Measurements from ENCODE around the gene PICK1.
"Not testable (repeated sequence)": the region's sequence is repeated elsewhere in the genome, so short reads cannot be mapped to it uniquely, and the experiment has no call there.

PICK1 gene

DNA sequence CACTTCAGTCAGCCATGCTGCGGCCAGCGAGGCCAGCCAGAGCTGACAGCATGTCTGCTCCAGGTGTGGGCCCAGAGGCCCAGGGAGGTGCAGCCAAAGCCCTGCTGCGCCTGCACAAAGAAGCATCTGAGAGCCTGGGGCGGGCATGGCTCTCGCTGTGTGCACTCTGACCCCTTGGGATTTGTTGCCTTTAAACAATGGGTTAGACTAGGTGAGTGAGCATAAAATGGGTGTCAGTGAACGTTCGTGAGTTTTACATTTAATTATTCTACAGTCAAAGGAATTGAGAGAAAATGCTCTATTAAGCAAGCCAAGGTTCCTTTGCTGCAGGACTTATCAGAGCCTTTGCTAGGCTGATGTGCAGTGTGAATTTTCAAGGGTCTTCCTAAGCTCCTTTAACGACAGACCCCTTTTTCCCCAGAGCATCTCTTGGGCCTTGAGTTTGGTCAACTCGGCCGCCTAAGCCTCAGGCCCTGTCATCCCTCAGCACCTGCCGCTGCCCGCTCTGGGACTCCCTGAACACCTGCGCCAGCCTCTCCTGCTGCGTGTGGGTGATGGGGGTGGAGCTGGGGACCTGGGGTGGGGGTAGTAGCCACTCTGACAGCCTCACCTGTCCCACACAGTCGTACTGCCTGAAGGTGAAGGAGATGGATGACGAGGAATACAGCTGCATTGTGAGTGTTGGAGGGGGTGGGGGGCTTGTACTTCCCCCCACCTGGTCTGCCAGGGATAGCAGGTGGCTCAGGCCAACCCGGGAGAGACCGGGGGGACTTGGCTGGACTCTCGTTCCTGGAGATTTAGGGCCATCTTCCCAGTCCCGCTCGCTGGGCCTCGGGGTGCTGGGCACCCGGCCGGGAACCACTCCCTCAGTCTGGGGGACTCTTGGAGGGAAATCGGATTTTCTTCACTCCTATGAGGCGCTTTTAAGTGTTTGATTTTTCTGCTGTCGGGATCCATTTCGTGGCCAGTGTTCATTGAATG is 16.2 kb downstream of the PICK1 start:
- Mint-ChIP-seq H3K36me3 (ENCODE audit: low read depth) (peaks cover 54% of the 10 kb centered on the region), H3K27me3 (no peaks in the 10 kb centered on the region), H3K4me3 (no peak overlapping the region), H3K4me1 (ENCODE audit: low read depth) (no peaks in the 10 kb centered on the region), H3K9me3 (no peaks in the 10 kb centered on the region), H3K27ac (no peak overlapping the region)
- DNase-seq: no peak

DNA sequence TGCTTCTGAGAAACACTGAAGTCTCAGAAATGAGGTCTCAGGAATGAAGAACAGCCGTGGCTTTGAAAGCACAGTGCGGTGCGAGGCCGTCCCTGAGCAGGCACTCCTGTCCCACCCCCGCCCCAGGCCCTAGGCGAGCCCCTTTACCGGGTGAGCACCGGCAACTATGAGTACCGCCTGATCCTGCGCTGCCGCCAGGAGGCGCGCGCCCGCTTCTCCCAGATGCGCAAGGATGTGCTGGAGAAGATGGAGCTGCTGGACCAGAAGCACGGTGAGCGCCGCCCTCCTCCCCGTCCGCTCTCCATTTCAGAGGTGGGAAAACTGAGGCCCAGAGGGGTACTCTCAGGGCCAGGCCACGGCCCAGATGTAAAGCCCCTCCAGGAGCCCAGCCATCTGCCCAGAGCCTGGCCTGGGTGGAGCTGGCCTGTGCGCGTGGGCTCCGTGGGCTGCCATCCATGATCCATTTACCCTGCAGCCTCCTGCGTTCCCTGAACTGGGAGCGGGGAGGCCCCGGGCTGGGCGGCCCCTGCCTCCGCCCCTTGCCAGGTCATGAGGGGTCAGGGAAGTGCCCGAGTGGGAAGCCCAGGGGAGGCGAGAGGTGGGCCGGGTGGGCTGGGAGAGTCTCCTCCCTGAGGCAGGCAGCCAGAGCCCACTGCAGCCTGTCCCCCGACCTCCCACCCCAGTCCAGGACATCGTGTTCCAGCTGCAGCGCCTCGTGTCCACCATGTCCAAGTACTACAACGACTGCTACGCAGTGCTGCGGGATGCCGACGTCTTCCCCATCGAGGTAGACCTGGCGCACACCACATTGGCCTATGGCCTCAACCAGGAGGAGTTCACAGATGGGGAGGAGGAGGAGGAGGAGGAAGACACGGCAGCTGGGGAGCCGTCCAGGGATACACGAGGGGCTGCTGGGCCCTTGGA is 17.2 kb downstream of the PICK1 start:
- peaks cover 52% of the 10 kb centered on the region for H3K36me3 Mint-ChIP-seq (ENCODE audit: low read depth)
- H3K4me3 Mint-ChIP-seq: no peak overlapping the region
- H3K4me1 Mint-ChIP-seq (ENCODE audit: low read depth): no peaks in the 10 kb centered on the region
- H3K9me3 Mint-ChIP-seq: no peaks in the 10 kb centered on the region
- no peak for DNase-seq
- peaks cover under 1% of the 10 kb centered on the region for H3K27me3 Mint-ChIP-seq
- no peak overlapping the region for H3K27ac Mint-ChIP-seq

DNA sequence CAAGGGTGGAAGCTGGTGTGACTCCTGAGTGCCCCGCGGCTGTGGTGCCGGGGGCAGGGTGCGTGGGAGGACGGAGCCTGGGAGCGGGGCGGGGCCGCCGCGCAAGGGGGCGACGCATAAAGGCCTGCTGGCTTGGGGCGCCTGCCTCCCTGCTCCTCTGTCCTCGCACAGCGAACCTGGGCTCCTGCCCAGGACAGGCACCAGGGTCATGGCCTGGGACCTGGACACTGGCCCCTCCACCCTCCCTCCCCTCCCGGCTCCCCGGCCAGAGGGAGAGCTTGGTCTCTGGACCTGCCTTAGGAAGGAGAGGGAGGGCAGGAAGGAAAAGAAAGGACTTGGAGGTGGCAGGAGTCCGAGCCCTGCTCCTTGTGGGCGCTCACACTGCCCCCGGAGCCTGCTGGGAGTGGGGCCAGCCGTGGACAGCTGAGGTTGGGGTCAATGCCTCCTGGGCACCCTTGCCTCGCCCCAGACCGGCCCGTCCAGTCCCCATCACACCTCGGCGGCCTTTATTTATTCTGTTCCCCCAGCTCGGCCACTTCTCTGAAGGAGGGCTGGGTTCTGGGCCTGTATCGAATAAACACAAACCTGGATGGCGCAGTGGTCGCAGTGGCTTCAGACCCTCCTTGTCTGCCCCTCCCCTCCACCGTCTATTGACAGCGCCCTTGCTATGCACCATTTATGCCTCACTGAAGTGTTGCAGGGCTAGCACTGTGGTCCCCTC is 18.1 kb downstream of the PICK1 start:
- H3K27me3 Mint-ChIP-seq: peaks cover 8% of the 10 kb centered on the region
- no peak overlapping the region for H3K27ac Mint-ChIP-seq
- peaks cover 44% of the 10 kb centered on the region for H3K36me3 Mint-ChIP-seq (ENCODE audit: low read depth)
- DNase-seq: no peak
- no peaks in the 10 kb centered on the region for H3K4me1 Mint-ChIP-seq (ENCODE audit: low read depth)
- H3K9me3 Mint-ChIP-seq: no peaks in the 10 kb centered on the region
- no peak overlapping the region for H3K4me3 Mint-ChIP-seq

DNA sequence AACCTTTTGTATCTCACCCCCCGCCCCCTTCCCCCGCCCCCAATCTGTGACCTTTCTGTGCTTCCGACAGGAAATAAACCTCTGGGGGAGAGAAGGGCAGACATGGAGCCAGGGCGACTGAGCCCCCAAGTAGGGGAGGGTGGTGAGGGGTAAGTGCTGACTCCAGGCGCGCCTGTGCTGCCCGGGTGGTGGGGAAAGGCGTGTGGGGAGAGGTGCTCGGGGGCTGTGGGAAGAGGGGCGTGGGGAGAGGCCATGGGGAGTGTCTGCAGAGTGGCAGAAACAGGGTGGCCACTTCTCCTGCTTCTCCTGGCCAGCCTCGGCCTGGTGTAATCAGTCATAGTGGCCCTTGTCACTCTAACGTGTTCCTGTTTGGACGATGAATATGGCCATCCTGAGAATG is 18.8 kb downstream of the PICK1 start:
- Mint-ChIP-seq H3K9me3 (no peaks in the 10 kb centered on the region), H3K27ac (no peak overlapping the region), H3K27me3 (peaks cover 14% of the 10 kb centered on the region), H3K36me3 (ENCODE audit: low read depth) (peaks cover 38% of the 10 kb centered on the region), H3K4me3 (no peak overlapping the region), H3K4me1 (ENCODE audit: low read depth) (no peaks in the 10 kb centered on the region)
- no peak for DNase-seq

DNA sequence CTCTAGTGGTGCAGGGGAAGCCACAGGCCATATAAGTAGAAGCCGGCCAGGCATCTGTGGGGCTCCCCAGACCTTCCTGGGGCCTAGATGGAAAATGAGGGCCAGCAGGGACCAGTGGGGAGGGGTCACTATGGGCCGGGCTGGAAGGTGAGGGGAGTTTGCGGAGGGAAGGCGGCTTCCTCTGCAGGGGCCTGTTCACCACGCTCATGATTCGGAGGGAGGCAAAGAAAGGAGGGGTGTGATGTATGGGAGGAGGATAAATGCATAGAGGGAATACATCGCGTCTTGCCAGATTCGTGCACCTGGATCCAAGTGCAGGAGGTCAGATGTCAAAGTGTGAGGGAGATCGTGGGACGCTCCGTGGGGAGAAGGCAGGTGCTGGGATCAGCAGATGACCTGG is 19.9 kb downstream of the PICK1 start:
- peaks cover 20% of the 10 kb centered on the region for H3K27me3 Mint-ChIP-seq

DNA sequence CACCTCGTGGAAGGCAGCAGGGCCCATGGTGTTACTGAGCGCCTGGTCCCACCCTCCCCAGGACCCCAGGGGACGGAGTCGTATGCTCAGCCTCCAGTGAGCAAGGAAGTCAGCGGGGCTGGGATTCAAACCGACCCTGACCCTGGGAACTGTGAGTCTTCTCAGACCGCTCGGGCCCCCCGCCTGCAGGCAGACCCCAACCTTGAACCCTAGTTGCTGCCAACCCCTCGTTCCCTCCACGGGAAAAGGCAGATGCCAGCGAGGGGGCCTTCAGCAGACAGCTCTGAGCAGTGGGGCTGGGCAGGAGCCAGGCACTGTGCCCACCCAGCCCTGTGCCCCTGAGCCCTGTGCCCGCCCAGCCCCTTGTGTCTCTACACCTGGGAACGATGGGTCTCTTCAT is 20.4 kb downstream of the PICK1 start:
- Mint-ChIP-seq H3K9me3 (no peaks in the 10 kb centered on the region), H3K4me3 (no peak overlapping the region)

More for the DNA sequence above, 19.9 kb downstream of the PICK1 start:
- H3K36me3 Mint-ChIP-seq (ENCODE audit: low read depth): peaks cover 27% of the 10 kb centered on the region
- no peaks in the 10 kb centered on the region for H3K9me3 Mint-ChIP-seq
- no peak overlapping the region for H3K4me3 Mint-ChIP-seq
- H3K27ac Mint-ChIP-seq: no peak overlapping the region
- peaks cover 3% of the 10 kb centered on the region for H3K4me1 Mint-ChIP-seq (ENCODE audit: low read depth)
- no peak for DNase-seq

DNA sequence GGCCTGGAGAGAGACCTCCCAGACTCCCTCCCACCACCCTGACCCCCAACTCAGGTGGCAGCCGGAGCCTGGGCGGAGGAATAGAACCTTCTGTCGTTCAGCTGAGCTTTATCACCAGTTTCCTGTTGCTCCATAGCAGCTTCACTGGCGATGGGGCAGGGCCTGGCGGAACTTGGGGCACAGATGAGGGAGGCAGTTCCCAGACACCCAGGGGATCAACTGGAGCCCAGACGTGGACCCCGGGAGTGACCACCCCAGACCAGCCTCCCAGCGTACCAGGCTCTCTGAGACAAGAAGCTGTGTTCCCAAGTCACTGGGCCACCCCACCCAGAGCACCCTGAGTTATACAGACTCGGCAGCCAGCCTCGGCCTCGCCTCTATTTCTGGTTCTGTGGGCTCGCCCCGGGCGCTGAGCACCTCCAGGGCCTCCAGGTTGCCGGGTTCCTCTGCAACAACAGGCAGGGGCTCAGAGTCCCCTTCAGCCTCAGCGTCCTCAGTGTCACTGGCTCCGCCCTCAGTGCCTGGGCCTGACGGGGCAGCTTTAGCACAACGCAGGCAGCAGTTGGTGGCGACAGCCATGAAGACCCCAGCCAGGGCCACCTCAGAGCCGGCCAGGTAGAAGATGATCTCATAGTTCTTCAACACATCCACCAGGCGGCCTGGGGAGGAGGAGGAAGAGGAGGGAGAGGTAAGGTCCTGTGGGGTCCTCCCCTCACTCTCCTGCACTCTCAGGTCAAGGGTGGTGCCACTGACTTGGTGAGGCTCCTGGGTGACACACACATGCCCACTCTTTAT is 21.0 kb downstream of the PICK1 start:
- peaks cover 3% of the 10 kb centered on the region for H3K4me1 Mint-ChIP-seq (ENCODE audit: low read depth)
- H3K9me3 Mint-ChIP-seq: no peaks in the 10 kb centered on the region
- no peak overlapping the region for H3K4me3 Mint-ChIP-seq
- peaks cover 15% of the 10 kb centered on the region for H3K36me3 Mint-ChIP-seq (ENCODE audit: low read depth)
- H3K27ac Mint-ChIP-seq: no peak overlapping the region
- H3K27me3 Mint-ChIP-seq: peaks cover 29% of the 10 kb centered on the region
- DNase-seq: no peak

More for the DNA sequence above, 20.4 kb downstream of the PICK1 start:
- Mint-ChIP-seq H3K4me1 (ENCODE audit: low read depth) (peaks cover 3% of the 10 kb centered on the region), H3K27me3 (peaks cover 24% of the 10 kb centered on the region), H3K36me3 (ENCODE audit: low read depth) (peaks cover 22% of the 10 kb centered on the region), H3K27ac (no peak overlapping the region)
- no peak for DNase-seq

DNA sequence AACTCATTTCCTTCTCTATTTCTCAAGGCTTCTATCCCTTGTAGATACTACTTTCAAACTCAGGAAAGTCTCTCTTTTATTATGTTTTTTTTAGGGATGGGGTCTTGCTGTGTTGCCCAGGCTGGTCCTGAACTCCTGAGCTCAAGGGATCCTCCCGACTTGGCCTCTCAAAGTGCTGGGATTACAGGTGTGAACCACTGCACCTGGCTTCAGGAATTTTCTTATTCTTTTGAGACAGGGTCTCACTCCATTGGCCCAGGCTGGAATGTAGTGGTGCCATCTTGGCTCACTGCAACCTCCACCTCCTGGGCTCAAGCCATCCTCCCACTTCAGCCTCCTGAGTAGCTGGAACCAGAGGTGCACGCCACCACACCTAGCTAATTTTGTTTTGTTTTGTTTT is 22.0 kb downstream of the PICK1 start:
- H3K27me3 Mint-ChIP-seq: peaks cover 32% of the 10 kb centered on the region
- not testable (repeated sequence) for H3K27ac Mint-ChIP-seq; DNase-seq; H3K36me3 Mint-ChIP-seq (ENCODE audit: low read depth); H3K4me3 Mint-ChIP-seq; H3K4me1 Mint-ChIP-seq (ENCODE audit: low read depth); H3K9me3 Mint-ChIP-seq

DNA sequence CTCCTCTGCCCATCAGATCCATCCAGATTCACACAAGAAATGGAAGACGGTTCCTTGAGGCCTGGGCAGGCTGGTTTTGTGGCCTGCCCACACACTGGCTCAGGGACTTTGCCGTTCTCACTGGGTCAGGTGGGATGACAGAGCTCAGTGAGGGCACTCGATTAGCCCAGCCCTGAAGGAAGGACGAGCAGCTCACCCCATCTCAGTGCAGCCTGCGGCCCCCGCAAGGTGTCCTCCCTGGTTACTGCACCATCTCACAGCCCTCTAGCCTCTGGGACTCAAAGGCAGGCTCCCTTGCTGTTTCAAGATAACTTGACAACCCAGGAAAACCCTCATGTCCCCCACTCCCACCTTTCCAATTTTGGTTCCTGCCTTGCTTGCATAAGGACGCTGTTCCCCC is 22.6 kb downstream of the PICK1 start:
- DNase-seq: no peak
- Mint-ChIP-seq H3K9me3 (no peaks in the 10 kb centered on the region), H3K27me3 (peaks cover 32% of the 10 kb centered on the region), H3K4me3 (no peak overlapping the region), H3K36me3 (ENCODE audit: low read depth) (peaks cover 4% of the 10 kb centered on the region), H3K4me1 (ENCODE audit: low read depth) (peaks cover 3% of the 10 kb centered on the region), H3K27ac (no peak overlapping the region)

DNA sequence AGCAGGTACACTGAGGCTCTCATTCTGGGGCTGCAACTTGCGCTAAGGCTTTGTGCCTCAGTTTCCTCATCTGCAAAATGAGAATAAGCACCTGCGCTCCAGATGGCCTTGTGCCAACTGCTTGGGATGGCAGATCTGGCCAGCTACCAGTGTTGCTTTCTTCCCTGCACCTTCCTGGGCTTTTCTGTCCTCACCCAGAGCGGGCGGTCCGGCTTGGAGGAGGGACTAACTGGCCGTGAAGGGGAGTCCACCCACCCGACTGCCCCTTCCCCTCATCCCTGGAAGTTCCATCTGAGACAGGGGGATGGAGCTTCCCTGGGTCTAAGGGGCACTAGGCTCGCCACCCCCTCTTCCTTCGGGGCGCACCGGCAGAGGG is 23.3 kb downstream of the PICK1 start:
- peaks cover 3% of the 10 kb centered on the region for H3K4me1 Mint-ChIP-seq (ENCODE audit: low read depth)
- no peak overlapping the region for H3K4me3 Mint-ChIP-seq
- H3K9me3 Mint-ChIP-seq: no peaks in the 10 kb centered on the region
- DNase-seq: no peak
- H3K27ac Mint-ChIP-seq: no peak overlapping the region
- peaks cover 4% of the 10 kb centered on the region for H3K36me3 Mint-ChIP-seq (ENCODE audit: low read depth)
- peaks cover 32% of the 10 kb centered on the region for H3K27me3 Mint-ChIP-seq

DNA sequence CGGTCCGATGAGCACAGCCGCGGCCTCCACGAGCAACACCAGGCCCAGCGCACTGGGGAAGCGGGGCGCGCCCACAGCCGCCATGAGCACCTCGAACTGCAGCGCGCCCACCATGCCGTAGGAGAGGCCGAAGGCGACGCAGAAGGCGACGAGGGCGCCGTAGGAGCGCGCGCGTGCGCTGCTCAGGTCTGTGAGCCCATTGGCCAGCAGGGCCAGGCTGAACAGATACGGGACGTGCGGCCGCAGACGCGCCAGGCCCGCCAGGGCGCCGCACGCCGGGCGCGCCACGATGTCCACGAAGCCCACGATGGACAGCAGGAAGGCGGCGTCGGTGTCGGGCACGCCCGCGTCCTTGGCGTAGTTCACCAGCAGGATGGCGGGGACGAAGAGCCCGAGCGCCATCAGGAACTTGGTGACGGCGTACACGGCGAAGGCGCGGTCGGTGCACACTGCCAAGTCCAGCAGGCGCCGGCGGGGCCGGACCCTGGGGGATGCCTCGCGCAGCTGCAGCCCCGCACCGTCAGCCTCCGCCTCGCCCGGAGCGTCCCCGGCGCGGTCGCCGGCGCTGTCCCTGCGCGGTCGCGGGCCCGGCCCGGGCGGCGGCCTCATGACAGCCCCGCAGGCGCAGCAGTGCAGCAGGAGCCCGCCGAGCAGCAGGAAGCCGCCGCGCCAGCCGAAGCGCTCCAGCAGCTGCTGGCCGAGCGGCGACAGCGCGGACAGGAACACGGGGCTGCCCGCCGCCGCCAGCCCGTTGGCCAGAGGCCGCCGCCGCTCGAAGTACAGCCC is 23.8 kb downstream of the PICK1 start:
- Mint-ChIP-seq H3K36me3 (ENCODE audit: low read depth) (peaks cover under 1% of the 10 kb centered on the region), H3K9me3 (no peaks in the 10 kb centered on the region), H3K4me1 (ENCODE audit: low read depth) (peaks cover 3% of the 10 kb centered on the region), H3K27ac (no peak overlapping the region), H3K27me3 (peaks cover 32% of the 10 kb centered on the region), H3K4me3 (no peak overlapping the region)
- DNase-seq: peak; percentile 49

DNA sequence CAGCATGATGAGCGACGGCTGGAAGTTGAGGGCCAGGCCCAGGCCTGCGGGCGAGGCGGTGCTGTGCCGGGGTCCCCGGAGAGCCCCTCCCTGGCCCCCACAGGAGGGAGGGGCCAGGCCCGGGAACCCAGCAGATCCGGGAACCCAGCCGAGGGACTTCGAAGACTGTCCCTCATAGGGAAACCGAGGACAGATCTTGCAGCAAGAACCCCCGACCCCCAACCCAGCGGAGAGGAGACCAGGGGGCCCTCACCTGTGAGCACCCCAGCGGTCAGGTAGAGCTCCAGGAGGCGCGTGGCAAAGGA is 24.4 kb downstream of the PICK1 start:
- no peaks in the 10 kb centered on the region for H3K9me3 Mint-ChIP-seq
- H3K27me3 Mint-ChIP-seq: peaks cover 32% of the 10 kb centered on the region
- no peak for DNase-seq
- peaks cover 3% of the 10 kb centered on the region for H3K4me1 Mint-ChIP-seq (ENCODE audit: low read depth)
- no peak overlapping the region for H3K27ac Mint-ChIP-seq
- no peak overlapping the region for H3K4me3 Mint-ChIP-seq
- H3K36me3 Mint-ChIP-seq (ENCODE audit: low read depth): no peaks in the 10 kb centered on the region
